Lung (tissue), 12 donors: ENCODE measurements around the gene NME8. TPM values are rescaled to one million over a fixed set of nuclear protein-coding genes. Genes with fewer than 3 reads are reported as not detected.

Source experiments
- ATAC-seq: fragments of 200-7000 bp; cut with Tn5 transposase; one replicate; pipeline ENCODE4 v1.9.1; 2020; ENCODE audit warnings: moderate number of reproducible peaks; ENCODE audit not compliant: insufficient read depth, low FRiP score
- DNase-seq, 3 donors: peaks; one replicate each; pipeline ENCODE4 v3.0.0-alpha.2; 2013 to 2017
- H3K27ac ChIP-seq, 2 donors: one replicate each; pipeline ENCODE4 v1.5.1; 2013; ENCODE audit warnings: mild to moderate bottlenecking in 2 of 2, moderate library complexity in 2 of 2, control low read depth in 1 of 2, inconsistent platforms in 1 of 2, low read depth in 1 of 2, low read length in 1 of 2
- H3K27me3 ChIP-seq, 3 donors: one replicate each; pipeline ENCODE4 v1.5.1; 2013; ENCODE audit warnings: low read length in 2 of 3; ENCODE audit not compliant: control insufficient read depth in 3 of 3, insufficient read depth in 3 of 3
- H3K36me3 ChIP-seq, 4 donors: one replicate each; pipeline ENCODE4 v1.5.1; 2013; ENCODE audit warnings: low read length in 4 of 4, mild to moderate bottlenecking in 1 of 4, moderate library complexity in 1 of 4; ENCODE audit not compliant: control insufficient read depth in 4 of 4, insufficient read depth in 4 of 4
- H3K4me1 ChIP-seq, 5 donors: one replicate each; pipeline ENCODE4 v1.5.1; 2013; ENCODE audit warnings: low read length in 5 of 5, mild to moderate bottlenecking in 2 of 5, moderate library complexity in 1 of 5; ENCODE audit not compliant: control insufficient read depth in 5 of 5, insufficient read depth in 5 of 5
- H3K4me3 ChIP-seq: one replicate; pipeline ENCODE4 v1.5.1; 2013; ENCODE audit warnings: mild to moderate bottlenecking, control low read depth, moderate library complexity
- H3K9ac ChIP-seq, 2 donors: one replicate each; pipeline ENCODE4 v1.5.1; 2013; ENCODE audit warnings: low read length in 2 of 2, control low read depth in 1 of 2; ENCODE audit not compliant: insufficient read depth in 1 of 2
- H3K9me3 ChIP-seq, 4 donors: one replicate each; pipeline ENCODE4 v1.5.1; 2013; ENCODE audit warnings: low read length in 3 of 4, mild to moderate bottlenecking in 1 of 4, moderate library complexity in 1 of 4; ENCODE audit not compliant: control insufficient read depth in 4 of 4, insufficient read depth in 3 of 4
- WGBS, 2 donors: extraction: QIAGEN DNeasy Blood & Tissue Kit; methylation state at CpG; one replicate each; pipeline ENCODE4 v1.1.7; 2013; 5-methylcytosine and 5-hydroxymethylcytosine counted together
- polyA plus RNA-seq, 2 donors: library from polyadenylated mRNA; stranded (reverse); fragments of 200-250 nt; gene quantifications; one replicate each; pipeline ENCODE4 v1.2.1, GENCODE V29; 2013
- total RNA-seq, 2 donors: library from RNA; depleted of rRNA in 1 of 2; stranded (reverse); fragments of >200 nt in 1 of 2; gene quantifications; one replicate each; pipeline ENCODE4 v1.2.1, GENCODE V29; 2014 to 2021
- TF ChIP-seq, protein P1 (sequence below): IDR thresholded peaks from 2 replicates; pipeline ENCODE4 v1.5.1; 2012; ENCODE audit warnings: mild to moderate bottlenecking; ENCODE audit errors: control extremely low read depth, extremely low read depth
- donor health status: control.
- donor health status: control.
- donor health status: Bipolar disorder and iron deficiency.
- donor health status: healthy.
- donor health status: DM: yes; HTN: yes; CAD: no.

The NME8 gene
- total and polyA plus RNA-seq, 4 donors, result 0.28 to 1.8 (median 0.71) TPM

DNA sequence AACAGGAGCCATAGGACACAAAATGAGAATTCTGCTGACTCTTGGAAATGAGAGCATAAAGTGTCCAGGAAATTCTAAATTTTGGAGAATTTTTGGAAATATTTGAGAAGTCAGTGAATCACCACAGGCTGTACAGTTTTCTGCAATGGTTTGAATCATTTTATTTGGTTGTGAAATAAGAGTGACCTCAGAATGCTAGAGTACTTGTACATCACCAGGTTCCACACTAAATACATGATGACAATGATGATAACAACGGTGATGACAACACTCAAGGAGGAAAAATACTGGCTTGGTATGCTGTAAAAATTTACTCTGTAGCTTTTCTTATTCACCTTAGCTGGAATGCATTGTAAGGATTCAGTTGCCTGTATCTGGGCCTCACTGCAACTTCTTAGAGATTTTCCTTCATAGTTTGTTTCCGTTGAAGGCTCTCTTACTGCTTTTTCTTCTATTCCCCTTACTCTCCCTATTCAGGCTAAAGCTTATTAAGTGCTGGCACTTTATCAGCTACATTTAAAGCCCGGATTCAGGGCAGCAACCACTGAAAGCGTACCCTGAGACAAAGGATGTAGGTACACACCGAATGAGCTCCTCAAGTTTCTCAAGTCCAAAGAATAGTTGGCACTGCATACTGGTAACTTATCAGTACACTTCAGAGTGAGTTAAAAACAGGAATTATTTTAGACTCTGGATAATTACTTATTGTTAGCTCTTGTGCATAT is 30.2 kb upstream of the NME8 start:
- Histone ChIP-seq H3K27me3 (no peaks in the 10 kb centered on the region), H3K4me3 (no peak overlapping the region), H3K4me1 (peaks cover 0 to 18% (median 0%) of the 10 kb centered on the region in 5 donors), H3K9ac (no peak overlapping the region), H3K9me3 (peaks cover 0 to 6% (median 2%) of the 10 kb centered on the region in 4 donors), H3K36me3 (no peaks in the 10 kb centered on the region), H3K27ac (no peak overlapping the region)
- peak; percentile 19 to 58 (median 56) for DNase-seq
- no peak for ATAC-seq
- WGBS, 2 donors, result 47 to 71% methylated on average over 5 of the region's 5 CpGs
- TF ChIP-seq, protein P1, sequence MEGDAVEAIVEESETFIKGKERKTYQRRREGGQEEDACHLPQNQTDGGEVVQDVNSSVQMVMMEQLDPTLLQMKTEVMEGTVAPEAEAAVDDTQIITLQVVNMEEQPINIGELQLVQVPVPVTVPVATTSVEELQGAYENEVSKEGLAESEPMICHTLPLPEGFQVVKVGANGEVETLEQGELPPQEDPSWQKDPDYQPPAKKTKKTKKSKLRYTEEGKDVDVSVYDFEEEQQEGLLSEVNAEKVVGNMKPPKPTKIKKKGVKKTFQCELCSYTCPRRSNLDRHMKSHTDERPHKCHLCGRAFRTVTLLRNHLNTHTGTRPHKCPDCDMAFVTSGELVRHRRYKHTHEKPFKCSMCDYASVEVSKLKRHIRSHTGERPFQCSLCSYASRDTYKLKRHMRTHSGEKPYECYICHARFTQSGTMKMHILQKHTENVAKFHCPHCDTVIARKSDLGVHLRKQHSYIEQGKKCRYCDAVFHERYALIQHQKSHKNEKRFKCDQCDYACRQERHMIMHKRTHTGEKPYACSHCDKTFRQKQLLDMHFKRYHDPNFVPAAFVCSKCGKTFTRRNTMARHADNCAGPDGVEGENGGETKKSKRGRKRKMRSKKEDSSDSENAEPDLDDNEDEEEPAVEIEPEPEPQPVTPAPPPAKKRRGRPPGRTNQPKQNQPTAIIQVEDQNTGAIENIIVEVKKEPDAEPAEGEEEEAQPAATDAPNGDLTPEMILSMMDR, result no peak

GRCh38 chr7:37820708-37821468 is 27.5 kb upstream of the NME8 start:
- WGBS, 2 donors, result 86 to 99% methylated on average over 3 of the region's 3 CpGs
- H3K36me3 ChIP-seq, result no peaks in the 10 kb centered on the region
- ATAC-seq (no peak), DNase-seq (no peak)
- H3K9ac ChIP-seq, result no peak overlapping the region
- no peak overlapping the region for H3K27ac ChIP-seq
- peaks cover 0 to 6% (median 2%) of the 10 kb centered on the region in 4 donors for H3K9me3 ChIP-seq
- TF ChIP-seq, protein P1, result no peak
- H3K4me3 ChIP-seq, result no peak overlapping the region
- no peaks in the 10 kb centered on the region for H3K27me3 ChIP-seq
- H3K4me1 ChIP-seq, result peaks cover 0 to 18% (median 0%) of the 10 kb centered on the region in 5 donors

- ATAC-seq, result no peak
- WGBS, 2 donors, result 98 to 100% methylated on average over 2 of the region's 2 CpGs
Observed at GRCh38 chr7:37822946-37823345, 25.5 kb upstream of the NME8 start.

More at GRCh38 chr7:37822946-37823345, 25.5 kb upstream of the NME8 start:
- Histone ChIP-seq H3K27ac (no peak overlapping the region), H3K9ac (no peak overlapping the region), H3K4me3 (no peak overlapping the region), H3K9me3 (peaks cover 0 to 6% (median 2%) of the 10 kb centered on the region in 4 donors), H3K27me3 (no peaks in the 10 kb centered on the region), H3K36me3 (no peaks in the 10 kb centered on the region), H3K4me1 (peaks cover 0 to 12% (median 0%) of the 10 kb centered on the region in 5 donors)
- TF ChIP-seq, protein P1, result no peak
- DNase-seq, result no peak
